ENCODE measurements around the gene ASMTL.
A peak's percentile ranks its signal among the peaks of the same experiment; 100 is the strongest.
"Not testable (repeated sequence)": the region's sequence is repeated elsewhere in the genome, so short reads cannot be mapped to it uniquely, and the experiment has no call there.

ASMTL gene

DNA sequence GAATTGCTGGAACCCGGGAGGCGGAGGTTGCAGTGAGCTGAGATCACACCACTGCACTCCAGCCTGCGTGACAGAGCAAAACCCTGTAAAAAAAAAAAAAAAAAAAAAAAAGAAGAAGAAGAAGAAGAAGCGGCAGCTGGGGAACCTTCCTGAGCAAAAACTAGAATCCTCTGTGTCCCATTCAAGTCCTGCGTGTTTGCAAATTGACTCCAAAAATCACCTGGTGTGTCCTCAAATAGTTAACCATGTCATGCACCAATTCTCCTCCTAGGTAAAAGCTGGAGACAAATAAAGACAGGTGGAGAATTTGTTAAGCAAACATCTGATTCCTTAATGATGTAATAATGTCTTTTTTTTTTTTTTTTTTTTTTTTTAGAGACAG, 31.9 kb upstream of the ASMTL start:
- Histone ChIP-seq H4K20me1 (ENCODE audit: insufficient read depth, low read length) (peaks cover 14% of the 10 kb centered on the region), H3K9ac (ENCODE audit: low read depth, low read length) (no peak overlapping the region), H3K27ac (ENCODE audit: low read length) (peak overlapping the region; percentile 86), H3K4me1 (ENCODE audit: insufficient read depth, low read length) (peaks cover 56% of the 10 kb centered on the region), H3K36me3 (ENCODE audit: insufficient read depth, low read length) (peaks cover 67% of the 10 kb centered on the region), H3K27me3 (ENCODE audit: insufficient read depth, low read length, poor library complexity) (no peaks in the 10 kb centered on the region), H3K4me3 (ENCODE audit: low read depth in 1 of 2, low read length in 2 of 2) (no peak overlapping the region), H2AFZ (ENCODE audit: low read depth, low read length) (no peak overlapping the region), H3K4me2 (ENCODE audit: insufficient read depth, low read length) (no peak overlapping the region), H3K79me2 (ENCODE audit: insufficient read depth, low read length) (peaks cover 76% of the 10 kb centered on the region), H3K9me3 (ENCODE audit: insufficient read depth, low read length, severe bottlenecking) (peaks cover 8% of the 10 kb centered on the region)
- TF ChIP-seq EZH2 (IDR thresholded peaks at IDR 0.05; ENCODE audit: borderline replicate concordance, low read depth, low read length, severe bottlenecking) (no peak), CTCF (IDR thresholded peaks at IDR 0.05; ENCODE audit: borderline replicate concordance, extremely low read depth, low read length, poor library complexity, severe bottlenecking) (no peak)
- ATAC-seq (ENCODE audit: insufficient read depth, low read depth) (no peak), DNase-seq (no peak)

GRCh38 chrX:1483843-1484637, 31.3 kb upstream of the ASMTL start:
- peak overlapping the region; percentile 1 for H3K4me2 ChIP-seq (ENCODE audit: insufficient read depth, low read length)
- H3K4me3 ChIP-seq (ENCODE audit: low read depth in 1 of 2, low read length in 2 of 2), result no peak overlapping the region
- H2AFZ ChIP-seq (ENCODE audit: low read depth, low read length), result no peak overlapping the region
- H3K9ac ChIP-seq (ENCODE audit: low read depth, low read length), result peak overlapping the region; percentile 28
- peaks cover 77% of the 10 kb centered on the region for H3K79me2 ChIP-seq (ENCODE audit: insufficient read depth, low read length)
- peaks cover 11% of the 10 kb centered on the region for H4K20me1 ChIP-seq (ENCODE audit: insufficient read depth, low read length)
- no peak for ATAC-seq (ENCODE audit: insufficient read depth, low read depth)
- TF ChIP-seq EZH2 (IDR thresholded peaks at IDR 0.05; ENCODE audit: borderline replicate concordance, low read depth, low read length, severe bottlenecking) (no peak), CTCF (IDR thresholded peaks at IDR 0.05; ENCODE audit: borderline replicate concordance, extremely low read depth, low read length, poor library complexity, severe bottlenecking) (no peak)
- peaks cover 56% of the 10 kb centered on the region for H3K4me1 ChIP-seq (ENCODE audit: insufficient read depth, low read length)
- DNase-seq, result peak; percentile 20
- H3K27me3 ChIP-seq (ENCODE audit: insufficient read depth, low read length, poor library complexity), result no peaks in the 10 kb centered on the region
- peaks cover 68% of the 10 kb centered on the region for H3K36me3 ChIP-seq (ENCODE audit: insufficient read depth, low read length)
- H3K27ac ChIP-seq (ENCODE audit: low read length), result peak overlapping the region; percentile 86
- H3K9me3 ChIP-seq (ENCODE audit: insufficient read depth, low read length, severe bottlenecking), result peaks cover 9% of the 10 kb centered on the region

- Histone ChIP-seq H3K27ac (ENCODE audit: low read length) (peak overlapping the region; percentile 91), H3K79me2 (ENCODE audit: insufficient read depth, low read length) (peaks cover 77% of the 10 kb centered on the region), H3K4me2 (ENCODE audit: insufficient read depth, low read length) (peak overlapping the region; percentile 53), H3K4me1 (ENCODE audit: insufficient read depth, low read length) (peaks cover 55% of the 10 kb centered on the region), H3K4me3 (ENCODE audit: low read depth in 1 of 2, low read length in 2 of 2) (peak overlapping the region in 1 of 2 experiments; percentile 39; a peak in 2 of 4 replicates), H3K9ac (ENCODE audit: low read depth, low read length) (peak overlapping the region; percentile 58), H3K36me3 (ENCODE audit: insufficient read depth, low read length) (peaks cover 64% of the 10 kb centered on the region)
- H2AFZ ChIP-seq (ENCODE audit: low read depth, low read length); H3K27me3 ChIP-seq (ENCODE audit: insufficient read depth, low read length, poor library complexity); H3K9me3 ChIP-seq (ENCODE audit: insufficient read depth, low read length, severe bottlenecking); DNase-seq; ATAC-seq (ENCODE audit: insufficient read depth, low read depth); H4K20me1 ChIP-seq (ENCODE audit: insufficient read depth, low read length): not testable (repeated sequence)
Measured at GRCh38 chrX:1482530-1482928, 29.8 kb upstream of the ASMTL start.

Measured in DND-41 (cell line).